Trophoblast cell (in vitro differentiated cells and primary cell): ENCODE measurements around the gene RING1.

Experiments used
- DNase-seq, 2 donors: peaks; one replicate each; pipeline ENCODE4 v3.0.0-alpha.2; 2016
- H2AFZ ChIP-seq: 2 replicates; pipeline ENCODE4 v1.6.1; 2013; ENCODE audit warnings: low read length, moderate library complexity, mild to moderate bottlenecking; ENCODE audit not compliant: insufficient read depth, poor library complexity
- H2AK5ac ChIP-seq: 2 replicates; pipeline ENCODE4 v1.6.1; 2013; ENCODE audit warnings: mild to moderate bottlenecking, low read length
- H2BK120ac ChIP-seq: 2 replicates; pipeline ENCODE4 v1.6.1; 2013; ENCODE audit warnings: low read length, mild to moderate bottlenecking, moderate library complexity; ENCODE audit not compliant: insufficient read depth, poor library complexity
- H2BK12ac ChIP-seq: 2 replicates; pipeline ENCODE4 v1.6.1; 2013; ENCODE audit warnings: mild to moderate bottlenecking, low read length, moderate library complexity
- H2BK5ac ChIP-seq: 2 replicates; pipeline ENCODE4 v1.6.1; 2013; ENCODE audit warnings: low read length, low read depth, moderate library complexity, mild to moderate bottlenecking; ENCODE audit not compliant: poor library complexity
- H3K14ac ChIP-seq: 2 replicates; pipeline ENCODE4 v1.6.1; 2013; ENCODE audit warnings: mild to moderate bottlenecking, low read length
- H3K18ac ChIP-seq: 2 replicates; pipeline ENCODE4 v1.6.1; 2013; ENCODE audit warnings: mild to moderate bottlenecking, low read length
- H3K23ac ChIP-seq: 2 replicates; pipeline ENCODE4 v1.6.1; 2013; ENCODE audit warnings: low read length
- H3K27ac ChIP-seq: 2 replicates; pipeline ENCODE4 v1.5.1; 2013; ENCODE audit warnings: low read depth, mild to moderate bottlenecking, inconsistent platforms, low read length, moderate library complexity
- H3K27me3 ChIP-seq: 2 replicates; pipeline ENCODE4 v1.6.1; 2013; ENCODE audit warnings: inconsistent platforms, mild to moderate bottlenecking, low read length, moderate library complexity; ENCODE audit not compliant: insufficient read depth
- H3K36me3 ChIP-seq, 2 experiments: 1 replicate in 1 of 2; 2 replicates in 1 of 2; pipeline ENCODE4 v1.6.1; 2013; ENCODE audit warnings: low read length in 2 of 2, mild to moderate bottlenecking in 2 of 2, moderate library complexity in 1 of 2; ENCODE audit not compliant: insufficient read depth in 2 of 2, control insufficient read depth in 1 of 2
- H3K4ac ChIP-seq: 2 replicates; pipeline ENCODE4 v1.6.1; 2013; ENCODE audit warnings: low read depth, mild to moderate bottlenecking, low read length, moderate library complexity
- H3K4me1 ChIP-seq, 2 experiments: 1 replicate in 1 of 2; 2 replicates in 1 of 2; pipeline ENCODE4 v1.6.1; 2013; ENCODE audit warnings: low read length in 2 of 2, mild to moderate bottlenecking in 2 of 2, moderate library complexity in 1 of 2; ENCODE audit not compliant: insufficient read depth in 2 of 2, control insufficient read depth in 1 of 2
- H3K4me2 ChIP-seq: 2 replicates; pipeline ENCODE4 v1.6.1; 2013; ENCODE audit warnings: inconsistent platforms, mild to moderate bottlenecking, low read length, moderate library complexity
- H3K4me3 ChIP-seq: 2 replicates; pipeline ENCODE4 v1.5.1; 2013; ENCODE audit warnings: mild to moderate bottlenecking, low read depth, low read length, inconsistent platforms
- H3K79me1 ChIP-seq: one replicate; pipeline ENCODE4 v1.6.1; 2013; ENCODE audit warnings: low read length
- H3K79me2 ChIP-seq: 2 replicates; pipeline ENCODE4 v1.6.1; 2013; ENCODE audit warnings: low read length, mild to moderate bottlenecking; ENCODE audit not compliant: control insufficient read depth, insufficient read depth, poor library complexity
- H3K9ac ChIP-seq: 2 replicates; pipeline ENCODE4 v1.6.1; 2013; ENCODE audit warnings: mild to moderate bottlenecking, low read length
- H3K9me3 ChIP-seq: 2 replicates; pipeline ENCODE4 v1.6.1; 2013; ENCODE audit warnings: low read depth, mild to moderate bottlenecking, control low read depth, inconsistent platforms, low read length; ENCODE audit not compliant: insufficient read depth
- H4K12ac ChIP-seq: 2 replicates; pipeline ENCODE4 v1.6.1; 2013; ENCODE audit warnings: low read depth, mild to moderate bottlenecking, low read length, moderate library complexity
- H4K8ac ChIP-seq: 2 replicates; pipeline ENCODE4 v1.6.1; 2013; ENCODE audit warnings: low read depth, mild to moderate bottlenecking, low read length, moderate library complexity
- H4K91ac ChIP-seq: one replicate; pipeline ENCODE4 v1.6.1; 2013; ENCODE audit warnings: low read depth, mild to moderate bottlenecking, low read length, moderate library complexity
- WGBS: extraction: QIAGEN DNeasy Blood & Tissue Kit; methylation state at CpG from one replicate; pipeline ENCODE4 v1.1.7; 2013; ENCODE audit warnings: missing lambda C conversion rate; ENCODE audit not compliant: insufficient read length, insufficient coverage; ENCODE audit errors: extremely low coverage; 5-methylcytosine and 5-hydroxymethylcytosine counted together

Gene RING1

DNA sequence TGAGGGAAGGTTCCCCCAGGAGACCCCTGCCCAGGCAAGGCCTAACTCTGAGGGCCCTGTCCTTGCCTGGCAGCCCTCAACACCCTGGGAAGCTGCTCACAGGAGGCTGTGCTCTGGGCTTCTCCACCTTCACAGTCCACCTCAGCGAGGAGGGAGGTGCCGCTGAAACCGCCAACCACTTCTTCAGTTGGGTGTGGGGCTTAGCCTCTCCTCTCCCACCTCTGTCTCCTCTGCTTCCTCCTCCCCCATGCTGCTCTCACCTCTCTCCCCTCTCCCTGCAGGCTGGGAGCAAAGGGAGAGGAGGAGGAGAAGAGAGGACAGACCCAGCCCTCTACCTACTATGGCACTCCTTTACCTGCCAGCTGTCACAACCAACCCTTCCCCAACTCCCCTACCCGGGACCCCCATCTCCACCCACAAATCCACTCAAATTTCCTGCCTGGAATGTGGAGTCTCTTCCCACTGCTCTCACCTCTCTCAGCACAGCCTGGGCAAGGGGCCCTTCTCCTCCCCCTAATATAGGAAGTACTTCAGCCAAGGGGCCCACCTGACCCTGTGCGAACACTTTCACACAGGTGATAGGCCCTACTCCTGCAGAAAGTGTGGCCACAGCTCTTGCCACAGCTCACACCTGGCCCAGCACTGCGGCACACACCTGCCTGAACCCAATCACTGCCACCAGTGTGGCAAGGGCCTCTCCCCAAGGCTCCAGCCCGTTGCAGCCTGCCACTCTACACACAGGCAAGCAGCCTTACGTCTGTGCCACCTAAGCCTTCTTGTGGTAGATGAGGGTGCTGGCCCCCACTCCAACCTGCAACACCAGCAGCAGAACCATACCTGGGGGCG is 7.2 kb downstream of the RING1 start:
- DNase-seq = no peak
- no peak overlapping the region for H3K4me2 ChIP-seq
- H4K12ac ChIP-seq = no peak overlapping the region
- H2BK12ac ChIP-seq = no peak overlapping the region
- H3K9ac ChIP-seq = no peak overlapping the region
- H3K4me3 ChIP-seq = no peak overlapping the region
- H2BK120ac ChIP-seq = no peak overlapping the region
- H2AFZ ChIP-seq = no peak overlapping the region
- peaks cover 6% of the 10 kb centered on the region for H3K9me3 ChIP-seq
- peaks cover 5 to 6% of the 10 kb centered on the region in 2 experiments for H3K36me3 ChIP-seq
- H3K23ac ChIP-seq = no peak overlapping the region
- H3K27me3 ChIP-seq = peaks cover 17% of the 10 kb centered on the region
- H3K4me1 ChIP-seq = peaks cover 4 to 9% of the 10 kb centered on the region in 2 experiments
- no peak overlapping the region for H3K14ac ChIP-seq
- H3K27ac ChIP-seq = no peak overlapping the region
- no peak overlapping the region for H4K91ac ChIP-seq
- H3K4ac ChIP-seq = no peak overlapping the region
- WGBS = no CpG with 5 or more reads among the region's 9 CpGs
- no peak overlapping the region for H4K8ac ChIP-seq
- H3K79me2 ChIP-seq = no peaks in the 10 kb centered on the region
- H3K18ac ChIP-seq = no peak overlapping the region
- no peak overlapping the region for H2AK5ac ChIP-seq
- no peaks in the 10 kb centered on the region for H3K79me1 ChIP-seq
- no peak overlapping the region for H2BK5ac ChIP-seq

DNA sequence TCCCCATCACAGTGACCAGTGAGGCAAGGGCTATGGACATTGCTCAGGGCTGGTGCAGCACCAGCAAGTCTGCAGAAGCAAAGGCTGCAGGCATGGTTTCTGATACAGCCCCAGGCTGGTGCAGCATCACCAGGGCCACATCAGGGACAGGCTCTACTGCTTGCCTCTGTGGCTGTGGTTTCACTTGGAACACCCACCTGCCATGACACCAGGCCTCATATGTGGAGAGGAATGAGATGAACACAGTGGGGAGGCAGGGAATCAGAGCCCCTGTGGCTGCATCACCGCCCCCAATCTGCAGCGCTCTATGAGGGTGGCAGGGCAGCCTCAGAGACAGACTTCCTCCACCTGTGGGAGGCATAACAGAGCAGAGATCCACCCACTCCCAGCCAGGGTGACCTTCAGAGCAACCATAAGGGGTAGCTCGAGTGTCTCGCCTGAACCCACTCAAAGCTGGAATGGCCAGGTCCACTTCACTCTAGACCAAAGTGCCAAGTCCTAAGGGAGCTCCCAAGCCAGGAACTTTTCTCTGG is 7.9 kb downstream of the RING1 start:
- no peak overlapping the region for H3K4me2 ChIP-seq
- H3K18ac ChIP-seq = no peak overlapping the region
- H3K9me3 ChIP-seq = peaks cover 6% of the 10 kb centered on the region
- no peak overlapping the region for H3K27ac ChIP-seq
- H3K23ac ChIP-seq = no peak overlapping the region
- no peak overlapping the region for H2AFZ ChIP-seq
- H2BK12ac ChIP-seq = no peak overlapping the region
- peaks cover 4 to 9% of the 10 kb centered on the region in 2 experiments for H3K4me1 ChIP-seq
- H3K4me3 ChIP-seq = no peak overlapping the region
- no peak for DNase-seq
- H3K36me3 ChIP-seq = peaks cover 5 to 6% of the 10 kb centered on the region in 2 experiments
- no peaks in the 10 kb centered on the region for H3K79me1 ChIP-seq
- H4K12ac ChIP-seq = no peak overlapping the region
- no CpG with 5 or more reads among the region's 4 CpGs for WGBS
- peaks cover 17% of the 10 kb centered on the region for H3K27me3 ChIP-seq
- no peak overlapping the region for H2BK5ac ChIP-seq
- no peak overlapping the region for H4K8ac ChIP-seq
- no peaks in the 10 kb centered on the region for H3K79me2 ChIP-seq
- no peak overlapping the region for H3K14ac ChIP-seq
- no peak overlapping the region for H3K4ac ChIP-seq
- no peak overlapping the region for H2BK120ac ChIP-seq
- no peak overlapping the region for H4K91ac ChIP-seq
- no peak overlapping the region for H3K9ac ChIP-seq
- no peak overlapping the region for H2AK5ac ChIP-seq

DNA sequence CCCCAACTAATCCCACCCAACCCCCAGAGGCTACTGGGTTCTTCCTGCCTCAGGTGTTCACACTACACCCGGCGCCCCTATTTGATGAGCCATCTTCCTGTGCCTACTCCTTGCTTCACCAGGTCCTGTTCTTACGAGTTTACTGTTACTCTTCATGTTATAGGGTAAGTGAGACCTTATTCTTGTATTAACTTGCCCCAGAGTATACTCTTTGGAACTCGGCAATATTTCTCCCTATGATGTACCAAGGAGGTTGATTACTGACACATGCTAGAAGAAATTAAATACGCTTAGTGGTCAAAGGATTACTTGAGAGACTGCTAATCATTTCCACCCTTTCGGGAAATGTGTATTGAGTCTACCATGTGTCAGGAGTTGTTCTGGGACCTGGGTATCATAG is 8.9 kb downstream of the RING1 start:
- Histone ChIP-seq H2BK5ac (no peak overlapping the region), H3K9ac (no peak overlapping the region), H4K8ac (no peak overlapping the region), H4K12ac (no peak overlapping the region), H4K91ac (no peak overlapping the region), H3K79me2 (no peaks in the 10 kb centered on the region), H3K27ac (no peak overlapping the region), H3K4me1 (peaks cover 4 to 9% of the 10 kb centered on the region in 2 experiments), H3K18ac (no peak overlapping the region), H3K79me1 (no peaks in the 10 kb centered on the region), H2BK120ac (no peak overlapping the region), H2AK5ac (no peak overlapping the region), H3K14ac (no peak overlapping the region), H3K23ac (no peak overlapping the region), H3K4me2 (no peak overlapping the region), H3K27me3 (peaks cover 17% of the 10 kb centered on the region), H3K4me3 (no peak overlapping the region), H3K36me3 (no peaks in the 10 kb centered on the region), H3K4ac (no peak overlapping the region), H2BK12ac (no peak overlapping the region), H3K9me3 (peaks cover 3% of the 10 kb centered on the region), H2AFZ (no peak overlapping the region)
- no CpG with 5 or more reads among the region's 6 CpGs for WGBS
- DNase-seq = no peak

DNA sequence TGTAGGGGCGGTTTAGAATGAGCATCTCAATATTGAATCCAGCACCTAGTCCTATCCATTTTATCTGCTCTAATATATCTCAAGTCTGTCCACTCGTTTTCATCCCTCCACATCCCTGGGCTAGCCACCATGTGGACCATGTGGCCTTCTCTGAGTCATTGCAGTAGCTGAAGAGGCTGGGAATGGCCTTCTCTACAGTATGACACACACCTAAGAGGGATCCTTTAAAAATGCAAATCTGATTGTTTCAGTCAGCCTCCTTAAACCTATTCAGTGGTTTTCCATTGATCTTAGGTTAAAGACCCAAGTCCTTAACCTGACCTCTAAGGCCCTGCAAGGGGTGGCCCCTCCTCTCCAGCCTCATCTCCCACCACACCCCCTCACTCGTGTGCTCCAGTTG is 9.4 kb downstream of the RING1 start:
- no peak overlapping the region for H3K4ac ChIP-seq
- H3K4me3 ChIP-seq = no peak overlapping the region
- no peak overlapping the region for H2AFZ ChIP-seq
- peaks cover 4 to 9% of the 10 kb centered on the region in 2 experiments for H3K4me1 ChIP-seq
- no peak overlapping the region for H2BK5ac ChIP-seq
- no peak overlapping the region for H4K12ac ChIP-seq
- no peak overlapping the region for H3K27ac ChIP-seq
- H3K18ac ChIP-seq = no peak overlapping the region
- no peak overlapping the region for H2AK5ac ChIP-seq
- H3K14ac ChIP-seq = no peak overlapping the region
- no peak overlapping the region for H4K91ac ChIP-seq
- no peak for DNase-seq
- H3K79me1 ChIP-seq = no peaks in the 10 kb centered on the region
- H3K9ac ChIP-seq = no peak overlapping the region
- no peak overlapping the region for H4K8ac ChIP-seq
- H3K27me3 ChIP-seq = peaks cover 17% of the 10 kb centered on the region
- no peaks in the 10 kb centered on the region for H3K36me3 ChIP-seq
- no peak overlapping the region for H2BK12ac ChIP-seq
- no peak overlapping the region for H3K4me2 ChIP-seq
- no peaks in the 10 kb centered on the region for H3K79me2 ChIP-seq
- H2BK120ac ChIP-seq = no peak overlapping the region
- H3K9me3 ChIP-seq = peaks cover 3% of the 10 kb centered on the region
- no peak overlapping the region for H3K23ac ChIP-seq
- no CpG with 5 or more reads among the region's 3 CpGs for WGBS
